GM12878 (cell line): Measurements from ENCODE around the gene PIK3C3. TPM values are rescaled to one million over a fixed set of nuclear protein-coding genes. Genes with fewer than 3 reads are reported as not detected.
A peak's percentile ranks its signal among the peaks of the same experiment; 100 is the strongest.

Experiments used
- ATAC-seq: fragments of 200-7000 bp; cut with Tn5 transposase; 3 replicates; pipeline ENCODE4 v1.9.1; 2020; ENCODE audit warnings: mild to moderate bottlenecking, moderate library complexity
- BruUV-seq: library from RNA; stranded (reverse); fragments of 400-500 nt; replicated peaks from 2 replicates; lab custom pipeline; 2021; lab: Mats Ljungman, UMichigan
- CTCF ChIA-PET: fragments of 300-600 bp; sonication (Branson Sonifier 250); formaldehyde crosslinking; extraction: SDS; loops from one replicate; lab custom pipeline; 2021; ENCODE audit warnings: inconsistent platforms; lab: Yijun Ruan, JAX
- POLR2A ChIA-PET: fragments of 350-600 bp; formaldehyde crosslinking; extraction: SDS; loops from one replicate; lab custom pipeline; 2021; ENCODE audit warnings: inconsistent platforms; lab: Charles Lee
- RAD21 ChIA-PET: fragments of 300-600 bp; sonication (Branson Sonifier 250); formaldehyde crosslinking; loops from one replicate; lab custom pipeline; 2023; ENCODE audit warnings: antibody characterized with exemption; ENCODE audit not compliant: unreplicated experiment; lab: Charles Lee
- SMC1A ChIA-PET: fragments of 300-600 bp; sonication (Branson Sonifier 250); formaldehyde crosslinking; loops from one replicate; lab custom pipeline; 2023; ENCODE audit not compliant: unreplicated experiment, uncharacterized antibody; lab: Charles Lee
- DNase-seq: peaks from one replicate; pipeline ENCODE4 v3.0.0-alpha.2; 2011; ENCODE audit warnings: low read depth, low spot score
- FAIRE-seq: peaks from 3 replicates; lab custom pipeline; 2011; peaks lifted over from hg19 to GRCh38; lab: Jason Lieb, UNC
- H2AFZ ChIP-seq: 2 replicates; pipeline ENCODE4 v1.6.0; 2011; ENCODE audit warnings: low read depth, low read length, control low read depth; ENCODE audit not compliant: control insufficient read depth
- H3K27ac ChIP-seq: 2 replicates; pipeline ENCODE4 v1.5.1; 2011; ENCODE audit warnings: control low read depth; ENCODE audit not compliant: control insufficient read depth, insufficient read depth
- H3K27me3 ChIP-seq, 2 experiments: replicated peaks in 1 of 2; 2 replicates each; pipeline versions ENCODE4 v1.6.0 to v1.6.1; 2011; ENCODE audit warnings: low read length in 1 of 2; ENCODE audit not compliant: control insufficient read depth in 2 of 2, insufficient read depth in 2 of 2
- H3K36me3 ChIP-seq, 2 experiments: 2 replicates each; pipeline ENCODE4 v1.5.1; 2011; ENCODE audit warnings: low read length in 1 of 2; ENCODE audit not compliant: control insufficient read depth in 2 of 2, insufficient read depth in 2 of 2
- H3K4me1 ChIP-seq: 2 replicates; pipeline ENCODE4 v1.6.1; 2011; ENCODE audit warnings: mild to moderate bottlenecking, low read length, moderate library complexity, mixed read lengths; ENCODE audit not compliant: control insufficient read depth, insufficient read depth
- H3K4me2 ChIP-seq: 2 replicates; pipeline ENCODE4 v1.6.0; 2011; ENCODE audit warnings: control low read depth; ENCODE audit not compliant: control insufficient read depth, insufficient read depth
- H3K4me3 ChIP-seq: fragments of 200-600 bp; sonication (generic); 2 replicates; pipeline ENCODE4 v1.5.1; 2016
- H3K79me2 ChIP-seq: 2 replicates; pipeline ENCODE4 v1.6.0; 2011; ENCODE audit warnings: low read length; ENCODE audit not compliant: control insufficient read depth, insufficient read depth
- H3K9ac ChIP-seq: 2 replicates; pipeline ENCODE4 v1.8.0; 2011; ENCODE audit warnings: low read length, control low read depth, mixed read lengths; ENCODE audit not compliant: control insufficient read depth, insufficient read depth
- H3K9me3 ChIP-seq: replicated peaks from 3 replicates; pipeline ENCODE4 v1.5.1; 2011; ENCODE audit warnings: mild to moderate bottlenecking, low read length; ENCODE audit not compliant: control insufficient read depth, insufficient read depth
- H4K20me1 ChIP-seq: 2 replicates; pipeline ENCODE4 v1.6.0; 2011; ENCODE audit not compliant: control insufficient read depth, insufficient read depth
- ATF7 ChIP-seq: fragments of 450-650 bp; IDR thresholded peaks from 2 replicates; pipeline ENCODE4 v1.6.1; 2016; ENCODE audit warnings: low read depth, mild to moderate bottlenecking
- CEBPZ ChIP-seq: fragments of 150-350 bp; IDR thresholded peaks from 2 replicates; pipeline ENCODE4 v1.6.1; 2016; ENCODE audit warnings: low read depth, low read length
- IRF3 ChIP-seq: fragments of 450-650 bp; IDR thresholded peaks from 2 replicates; pipeline ENCODE4 v1.6.1; 2014; ENCODE audit warnings: mild to moderate bottlenecking
- NFYB ChIP-seq: IDR thresholded peaks from 2 replicates; pipeline ENCODE4 v1.6.1; 2011; ENCODE audit warnings: low read depth, mild to moderate bottlenecking, low read length, improper control_type of control experiment, moderate library complexity; ENCODE audit not compliant: insufficient read depth
- POU2F2 ChIP-seq: IDR thresholded peaks from 3 replicates; pipeline ENCODE4 v1.6.1; 2011; ENCODE audit warnings: low read depth, mild to moderate bottlenecking, low read length, borderline replicate concordance
- WGBS: methylation state at CpG from one replicate; pipeline ENCODE4 v1.1.6; 2016; ENCODE audit warnings: low lambda C conversion rate; ENCODE audit not compliant: insufficient replicate concordance, insufficient coverage; ENCODE audit errors: missing lambda C conversion rate; 5-methylcytosine and 5-hydroxymethylcytosine counted together
- in situ Hi-C: fragments of 300-500 bp; cut with MboI; formaldehyde crosslinking; loops from 9 replicates; pipeline ENCODE4 v1.14.3; 2018; ENCODE audit warnings: mixed read lengths
- intact Hi-C: fragments of 100-400 bp; cut with micrococcal nuclease; formaldehyde crosslinking; loops from one replicate; pipeline ENCODE4 v1.14.2; 2022; ENCODE audit not compliant: unreplicated experiment
- polyA plus RNA-seq, 11 experiments: library from polyadenylated mRNA; depleted of rRNA in 4 of 11; unstranded in 6 of 11; stranded (reverse) in 5 of 11; fragments of >200 nt; fragmentation: Nextera tagmentation in 4 of 11; fragmentation: Illumina TruSeq in 1 of 11; extraction: Ambion mirVana in 4 of 11; extraction: Trizol in 1 of 11; gene quantifications; 1 replicate in 1 of 11; 2 replicates in 10 of 11; pipeline versions ENCODE4 v1.2.1 to v1.2.3, GENCODE V29; 2011 to 2016; ENCODE audit warnings: inconsistent platforms in 2 of 11, missing spikeins in 2 of 11, low read depth in 1 of 11
- total RNA-seq, 4 experiments: library from RNA; depleted of rRNA in 3 of 4; stranded (reverse); fragments of >200 nt in 3 of 4; fragmentation: Illumina TruSeq in 1 of 4; extraction: Trizol in 1 of 4; gene quantifications; 2 replicates each; pipeline versions ENCODE4 v1.2.1 to v1.2.3, GENCODE V29; 2013 to 2021

Gene PIK3C3
- total and polyA plus RNA-seq, 10 of the 15 experiments (the other 5 are each of a cell fraction or from before 2014, with no cell fraction given): 14.4 to 131 (median 32.4) TPM

GRCh38 chr18:42087235-42087634 is 132.2 kb downstream of the PIK3C3 start:
- no peaks in the 10 kb centered on the region for H3K4me1 ChIP-seq
- no peak overlapping the region for H3K4me2 ChIP-seq
- no peak overlapping the region for H3K9ac ChIP-seq
- ChIA-PET SMC1A (interaction anchor here (0.6 kb wide), 1 partner anchor 1184 kb away, joined by 3 read pairs; no protein-coding TSS in a partner anchor), POLR2A (no interaction called here), CTCF (interaction anchor here (1.8 kb wide), 1 partner anchor 34 kb away, joined by 7 read pairs; no protein-coding TSS in a partner anchor), RAD21 (no interaction called here)
- H3K79me2 ChIP-seq: no peaks in the 10 kb centered on the region
- TF ChIP-seq ATF7 (no peak), POU2F2 (peak; percentile 46; the same call in 1 of the 3 replicates), IRF3 (no peak), NFYB (peak; percentile 46; the same call in 1 of the 2 replicates), CEBPZ (no peak)
- no peaks in the 10 kb centered on the region for H3K9me3 ChIP-seq
- intact Hi-C loops: no loop called here
- H3K27ac ChIP-seq: no peak overlapping the region
- H3K36me3 ChIP-seq: no peaks in the 10 kb centered on the region; a peak in 2 of 4 replicates
- no peaks in the 10 kb centered on the region for H4K20me1 ChIP-seq
- ATAC-seq (peak; percentile 38; the same call in 2 of the 3 replicates), FAIRE-seq (no peak), DNase-seq (no peak)
- BruUV-seq: no TSS peak
- H3K4me3 ChIP-seq: no peak overlapping the region
- in situ Hi-C loops: no loop called here
- H3K27me3 ChIP-seq: no peaks in the 10 kb centered on the region
- WGBS: 78% methylated on average over 7 of the region's 7 CpGs
- H2AFZ ChIP-seq: no peak overlapping the region
